KMS-11 (cell line): ENCODE measurements around the gene KIRREL2.

Experiments
- H2AFZ ChIP-seq: fragments of 200-600 bp; sonication (generic); 2 replicates; pipeline ENCODE4 v1.6.1; 2016; ENCODE audit warnings: antibody characterized with exemption, mixed run types, low read depth
- H3K27ac ChIP-seq: fragments of 200-600 bp; sonication (generic); 2 replicates; pipeline ENCODE4 v1.6.1; 2016; ENCODE audit warnings: mild to moderate bottlenecking, mixed run types
- H3K27me3 ChIP-seq: fragments of 200-600 bp; sonication (generic); 2 replicates; pipeline ENCODE4 v1.6.1; 2017; ENCODE audit warnings: mild to moderate bottlenecking, low read depth, mixed run types, moderate library complexity; ENCODE audit not compliant: insufficient read depth
- H3K36me3 ChIP-seq: fragments of 200-600 bp; sonication (generic); 2 replicates; pipeline ENCODE4 v1.6.1; 2017; ENCODE audit warnings: mild to moderate bottlenecking, mixed run types; ENCODE audit not compliant: insufficient read depth
- H3K4me1 ChIP-seq: fragments of 200-600 bp; sonication (generic); 2 replicates; pipeline ENCODE4 v1.6.1; 2016; ENCODE audit warnings: mild to moderate bottlenecking, low read depth, mixed run types; ENCODE audit not compliant: poor library complexity, severe bottlenecking
- H3K4me2 ChIP-seq: fragments of 200-600 bp; sonication (generic); 2 replicates; pipeline ENCODE4 v1.7.0; 2016; ENCODE audit warnings: mild to moderate bottlenecking, mixed run types
- H3K4me3 ChIP-seq: fragments of 200-600 bp; sonication (generic); IDR thresholded peaks from 2 replicates; pipeline ENCODE4 v1.6.1; 2017; ENCODE audit warnings: low read depth, low read length, mixed read lengths; ENCODE audit not compliant: insufficient read depth
- H3K79me2 ChIP-seq: fragments of 200-600 bp; sonication (generic); 2 replicates; pipeline ENCODE4 v1.6.1; 2016; ENCODE audit warnings: low read depth, mixed run types; ENCODE audit not compliant: insufficient read depth
- H3K9ac ChIP-seq: fragments of 200-600 bp; sonication (generic); 2 replicates; pipeline ENCODE4 v1.6.1; 2016; ENCODE audit warnings: mild to moderate bottlenecking, mixed run types
- H4K20me1 ChIP-seq: fragments of 200-600 bp; sonication (generic); 2 replicates; pipeline ENCODE4 v1.6.1; 2016; ENCODE audit warnings: mild to moderate bottlenecking, mixed run types; ENCODE audit not compliant: insufficient read depth
- TF ChIP-seq, protein P1 (sequence below): fragments of 200-600 bp; sonication (generic); conservative IDR thresholded peaks from 2 replicates; pipeline ENCODE4 v1.6.1; 2017; ENCODE audit warnings: low read depth, mild to moderate bottlenecking, antibody characterized with exemption, low read length, moderate library complexity, mixed read lengths

Gene KIRREL2

DNA sequence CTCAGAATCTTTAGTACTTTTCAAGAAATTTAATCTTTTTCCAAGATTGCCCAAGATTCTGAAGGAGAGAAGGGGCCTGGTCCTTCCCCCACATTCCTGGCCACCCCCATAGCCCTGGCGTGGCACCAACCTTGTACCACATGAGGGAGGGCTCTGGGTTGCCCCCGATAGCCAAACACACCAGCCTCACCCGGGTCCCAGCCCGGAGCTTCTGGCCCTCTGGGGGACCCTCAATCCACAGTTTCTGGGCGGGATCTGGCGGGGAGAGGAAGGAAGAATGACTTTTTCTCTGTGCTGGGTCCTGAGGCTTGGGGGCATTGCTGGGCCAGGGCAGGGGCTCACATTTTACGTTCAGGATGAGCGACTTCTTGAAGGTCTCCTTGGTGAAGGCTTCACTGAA lies 8.8 kb upstream of the KIRREL2 start:
- no peak overlapping the region for H3K9ac ChIP-seq
- no peak overlapping the region for H3K27ac ChIP-seq
- H3K4me1 ChIP-seq = no peaks in the 10 kb centered on the region
- no peaks in the 10 kb centered on the region for H3K36me3 ChIP-seq
- H3K27me3 ChIP-seq = peaks cover 60% of the 10 kb centered on the region
- H3K4me2 ChIP-seq = no peak overlapping the region
- TF ChIP-seq, protein P1, sequence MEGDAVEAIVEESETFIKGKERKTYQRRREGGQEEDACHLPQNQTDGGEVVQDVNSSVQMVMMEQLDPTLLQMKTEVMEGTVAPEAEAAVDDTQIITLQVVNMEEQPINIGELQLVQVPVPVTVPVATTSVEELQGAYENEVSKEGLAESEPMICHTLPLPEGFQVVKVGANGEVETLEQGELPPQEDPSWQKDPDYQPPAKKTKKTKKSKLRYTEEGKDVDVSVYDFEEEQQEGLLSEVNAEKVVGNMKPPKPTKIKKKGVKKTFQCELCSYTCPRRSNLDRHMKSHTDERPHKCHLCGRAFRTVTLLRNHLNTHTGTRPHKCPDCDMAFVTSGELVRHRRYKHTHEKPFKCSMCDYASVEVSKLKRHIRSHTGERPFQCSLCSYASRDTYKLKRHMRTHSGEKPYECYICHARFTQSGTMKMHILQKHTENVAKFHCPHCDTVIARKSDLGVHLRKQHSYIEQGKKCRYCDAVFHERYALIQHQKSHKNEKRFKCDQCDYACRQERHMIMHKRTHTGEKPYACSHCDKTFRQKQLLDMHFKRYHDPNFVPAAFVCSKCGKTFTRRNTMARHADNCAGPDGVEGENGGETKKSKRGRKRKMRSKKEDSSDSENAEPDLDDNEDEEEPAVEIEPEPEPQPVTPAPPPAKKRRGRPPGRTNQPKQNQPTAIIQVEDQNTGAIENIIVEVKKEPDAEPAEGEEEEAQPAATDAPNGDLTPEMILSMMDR = no peak
- H2AFZ ChIP-seq = no peak overlapping the region
- no peaks in the 10 kb centered on the region for H3K79me2 ChIP-seq
- no peaks in the 10 kb centered on the region for H4K20me1 ChIP-seq
- H3K4me3 ChIP-seq = no peak overlapping the region

DNA sequence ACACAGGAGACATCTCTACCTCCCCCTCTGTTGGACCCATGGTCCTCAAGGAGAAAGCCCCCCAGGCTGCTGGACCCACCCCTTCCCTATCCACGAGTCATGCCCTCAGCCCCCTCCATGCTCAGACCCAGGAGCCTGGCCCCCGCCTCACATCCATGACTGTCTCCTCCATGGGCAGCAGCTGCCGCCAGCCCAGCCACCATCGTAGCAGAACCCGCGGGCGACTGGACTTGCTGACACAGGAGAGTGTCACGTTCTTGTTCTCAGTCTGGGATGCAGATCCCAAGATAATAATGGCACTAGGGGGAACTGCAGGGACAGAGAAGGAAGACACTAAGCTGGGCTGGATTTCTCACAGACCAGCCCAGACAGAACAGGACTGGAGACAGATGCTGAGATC lies 8.2 kb upstream of the KIRREL2 start:
- Histone ChIP-seq H4K20me1 (no peaks in the 10 kb centered on the region), H3K36me3 (no peaks in the 10 kb centered on the region), H3K9ac (no peak overlapping the region), H3K27me3 (peaks cover 62% of the 10 kb centered on the region), H3K4me2 (no peak overlapping the region), H3K79me2 (no peaks in the 10 kb centered on the region), H3K4me1 (no peaks in the 10 kb centered on the region), H3K27ac (no peak overlapping the region), H3K4me3 (no peak overlapping the region), H2AFZ (no peak overlapping the region)
- TF ChIP-seq, protein P1 = no peak

DNA sequence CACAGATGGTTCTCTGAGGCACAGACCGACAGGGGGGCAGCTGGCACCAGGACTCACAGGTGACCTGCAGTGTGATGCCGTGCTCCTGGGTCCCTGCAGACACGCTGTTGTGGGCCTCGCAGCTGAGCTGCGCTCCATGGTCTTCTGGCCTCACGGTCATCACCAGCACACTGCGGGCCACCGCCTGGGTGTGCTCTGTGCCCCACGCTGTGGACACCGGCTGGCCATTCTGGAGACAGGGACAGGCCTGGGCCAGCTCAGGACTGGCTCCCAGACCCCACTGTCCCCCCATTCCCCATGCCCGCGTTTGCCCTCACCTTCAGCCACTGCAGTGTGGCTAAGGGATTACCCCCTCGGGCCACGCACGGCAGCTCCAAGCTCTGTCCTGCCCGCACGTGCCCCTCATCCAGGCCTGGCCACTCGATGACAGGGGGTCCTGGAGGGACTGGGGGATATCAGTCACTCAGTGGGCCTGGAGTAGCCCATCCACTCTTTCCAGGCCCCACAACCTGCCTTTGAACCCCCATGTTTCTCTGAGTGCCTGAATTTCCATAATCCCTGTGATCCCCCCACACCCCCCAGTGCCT lies 7.7 kb upstream of the KIRREL2 start:
- no peaks in the 10 kb centered on the region for H3K79me2 ChIP-seq
- H3K9ac ChIP-seq = no peak overlapping the region
- peaks cover 62% of the 10 kb centered on the region for H3K27me3 ChIP-seq
- no peaks in the 10 kb centered on the region for H4K20me1 ChIP-seq
- no peaks in the 10 kb centered on the region for H3K4me1 ChIP-seq
- TF ChIP-seq, protein P1 = no peak
- no peak overlapping the region for H3K4me3 ChIP-seq
- no peak overlapping the region for H2AFZ ChIP-seq
- no peak overlapping the region for H3K4me2 ChIP-seq
- H3K36me3 ChIP-seq = no peaks in the 10 kb centered on the region
- no peak overlapping the region for H3K27ac ChIP-seq

DNA sequence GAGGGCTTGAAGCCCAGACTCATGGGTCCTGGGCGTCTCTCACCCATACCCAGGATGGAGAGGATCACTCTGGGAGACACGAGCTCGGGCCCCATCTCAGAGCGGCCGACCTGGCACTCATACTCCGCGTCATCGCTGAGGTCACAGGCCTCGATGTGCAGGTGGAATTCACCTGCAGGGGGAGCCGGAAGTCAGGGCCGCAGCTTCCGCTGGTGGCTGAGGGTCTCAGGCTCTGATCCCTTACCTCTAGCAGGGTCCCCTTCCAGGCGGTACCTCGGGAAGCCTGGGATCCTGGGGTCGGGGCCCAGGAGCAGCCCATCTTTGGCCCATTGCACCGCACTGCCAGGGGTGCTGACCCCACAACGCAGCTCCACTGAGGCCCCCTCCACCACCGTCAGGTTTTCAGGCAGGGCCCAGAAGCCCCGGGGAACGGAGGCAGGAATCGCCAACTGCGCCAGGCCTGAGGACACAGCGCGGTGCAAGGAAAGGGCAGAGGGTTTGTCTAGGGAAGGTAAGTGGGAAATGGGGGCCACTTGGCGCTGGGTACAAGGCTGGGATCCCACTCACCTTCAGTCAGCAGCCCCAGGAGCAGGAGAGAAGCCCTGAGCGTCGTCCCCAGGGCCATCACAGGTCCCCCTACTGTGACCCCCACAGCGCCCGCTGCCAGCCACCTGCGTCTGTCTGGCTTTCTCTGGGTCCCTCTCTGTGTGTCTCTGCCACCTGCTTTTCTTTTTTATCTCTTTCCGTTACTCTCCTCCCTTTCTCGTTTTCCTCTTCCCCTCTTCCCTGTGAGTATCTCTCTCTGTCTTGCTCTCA lies 5.3 kb upstream of the KIRREL2 start:
- Histone ChIP-seq H2AFZ (no peak overlapping the region), H3K27ac (no peak overlapping the region), H3K4me3 (no peak overlapping the region), H3K9ac (no peak overlapping the region), H3K4me2 (no peak overlapping the region), H3K36me3 (no peaks in the 10 kb centered on the region), H3K79me2 (no peaks in the 10 kb centered on the region), H4K20me1 (no peaks in the 10 kb centered on the region), H3K4me1 (no peaks in the 10 kb centered on the region), H3K27me3 (peaks cover 73% of the 10 kb centered on the region)
- TF ChIP-seq, protein P1 = no peak
